Calu3 (cell line): ENCODE results near the gene MYO1E. TPM values are rescaled to one million over a fixed set of nuclear protein-coding genes. Genes with fewer than 3 reads are reported as not detected.
A peak's percentile ranks its signal among the peaks of the same experiment; 100 is the strongest.
"Not testable (repeated sequence)": the region's sequence is repeated elsewhere in the genome, so short reads cannot be mapped to it uniquely, and the experiment has no call there.

Source experiments
- BruUV-seq: library from RNA; stranded (reverse); fragments of 400-500 nt; replicated peaks from 2 replicates; lab custom pipeline; 2021; lab: Mats Ljungman, UMichigan
- CTCF ChIA-PET: fragments of 300-600 bp; sonication (Branson Sonifier 250); formaldehyde crosslinking; loops from one replicate; lab custom pipeline; 2022; ENCODE audit warnings: antibody characterized with exemption; lab: Charles Lee
- DNase-seq: peaks from one replicate; pipeline ENCODE4 v3.0.0; 2022
- H3K27ac Mint-ChIP-seq: one replicate; pipeline ENCODE4 v1.8.0; 2022; ENCODE audit warnings: mixed read lengths; ENCODE audit not compliant: unreplicated experiment
- H3K27me3 Mint-ChIP-seq: one replicate; pipeline ENCODE4 v1.8.0; 2022; ENCODE audit warnings: mixed read lengths; ENCODE audit not compliant: unreplicated experiment
- H3K36me3 Mint-ChIP-seq: one replicate; pipeline ENCODE4 v1.8.0; 2022; ENCODE audit warnings: mild to moderate bottlenecking, moderate library complexity, mixed read lengths; ENCODE audit not compliant: insufficient read depth, unreplicated experiment
- H3K4me1 Mint-ChIP-seq: one replicate; pipeline ENCODE4 v1.8.0; 2022; ENCODE audit warnings: mild to moderate bottlenecking, low read depth, mixed read lengths; ENCODE audit not compliant: unreplicated experiment
- H3K4me3 Mint-ChIP-seq: one replicate; pipeline ENCODE4 v1.8.0; 2022; ENCODE audit warnings: mild to moderate bottlenecking, low read depth, moderate library complexity, mixed read lengths; ENCODE audit not compliant: unreplicated experiment
- H3K9me3 Mint-ChIP-seq: one replicate; pipeline ENCODE4 v1.8.0; 2022; ENCODE audit warnings: low read depth, mixed read lengths; ENCODE audit not compliant: unreplicated experiment
- CTCF ChIP-seq: fragments of 200-600 bp; IDR thresholded peaks from one replicate; pipeline ENCODE4 v1.8.0; 2022; ENCODE audit warnings: antibody characterized with exemption; ENCODE audit not compliant: unreplicated experiment
- intact Hi-C: fragments of 100-400 bp; cut with micrococcal nuclease; formaldehyde crosslinking; loops from one replicate; pipeline ENCODE4 v1.10.0; 2022; ENCODE audit not compliant: unreplicated experiment
- total RNA-seq: library from RNA; stranded (reverse); gene quantifications from 2 replicates; pipeline ENCODE4 v1.2.3, GENCODE V29; 2022

MYO1E gene
- total RNA-seq, 1 experiment from 2014 or later = 617 TPM

- no peak for DNase-seq
- BruUV-seq = no TSS peak
- Mint-ChIP-seq H3K36me3 (peaks cover 98% of the 10 kb centered on the region), H3K9me3 (peaks cover 19% of the 10 kb centered on the region), H3K4me1 (no peaks in the 10 kb centered on the region), H3K27ac (peak overlapping the region; percentile 35), H3K27me3 (no peaks in the 10 kb centered on the region), H3K4me3 (no peak overlapping the region)
- no peak for TF ChIP-seq CTCF
- intact Hi-C loops = no loop called here
- CTCF ChIA-PET = interaction anchor here (1.0 kb wide), 1 partner anchor 12 kb away, joined by 3 read pairs; no protein-coding TSS in a partner anchor
Observed at GRCh38 chr15:59131969-59132562, 240.6 kb downstream of the MYO1E start.

GRCh38 chr15:59131456-59131855 lies 241.2 kb downstream of the MYO1E start:
- intact Hi-C loops = no loop called here
- H3K9me3 Mint-ChIP-seq = peaks cover 20% of the 10 kb centered on the region
- BruUV-seq = no TSS peak
- H3K4me3 Mint-ChIP-seq = no peak overlapping the region
- no peaks in the 10 kb centered on the region for H3K4me1 Mint-ChIP-seq
- no peaks in the 10 kb centered on the region for H3K27me3 Mint-ChIP-seq
- TF ChIP-seq CTCF = no peak
- H3K27ac Mint-ChIP-seq = no peak overlapping the region
- H3K36me3 Mint-ChIP-seq = peaks cover 99% of the 10 kb centered on the region
- CTCF ChIA-PET = interaction anchor here (1.0 kb wide), 1 partner anchor 11 kb away, joined by 3 read pairs; no protein-coding TSS in a partner anchor
- DNase-seq = no peak

- Mint-ChIP-seq H3K36me3 (peaks cover 100% of the 10 kb centered on the region), H3K27ac (peak overlapping the region; percentile 78), H3K9me3 (peaks cover 20% of the 10 kb centered on the region)
- BruUV-seq, DNase-seq, intact Hi-C loops, CTCF ChIA-PET, H3K27me3 Mint-ChIP-seq, H3K4me3 Mint-ChIP-seq, H3K4me1 Mint-ChIP-seq: not testable (repeated sequence)
Observed at GRCh38 chr15:59127255-59127654, 245.4 kb downstream of the MYO1E start.

- intact Hi-C loops, H3K27me3 Mint-ChIP-seq, BruUV-seq, H3K4me3 Mint-ChIP-seq, CTCF ChIA-PET, H3K4me1 Mint-ChIP-seq, DNase-seq: not testable (repeated sequence)
- Mint-ChIP-seq H3K27ac (peak overlapping the region; percentile 64), H3K9me3 (peaks cover 19% of the 10 kb centered on the region), H3K36me3 (peaks cover 99% of the 10 kb centered on the region)
Observed at GRCh38 chr15:59125683-59126082, 247.0 kb downstream of the MYO1E start.

- H3K27ac Mint-ChIP-seq = peak overlapping the region; percentile 63
- TF ChIP-seq CTCF = no peak
- BruUV-seq = no TSS peak
- no peaks in the 10 kb centered on the region for H3K27me3 Mint-ChIP-seq
- intact Hi-C loops = no loop called here
- DNase-seq = no peak
- CTCF ChIA-PET = no interaction called here
- H3K4me1 Mint-ChIP-seq = peaks cover 8% of the 10 kb centered on the region
- peaks cover 11% of the 10 kb centered on the region for H3K9me3 Mint-ChIP-seq
- peaks cover 96% of the 10 kb centered on the region for H3K36me3 Mint-ChIP-seq
- no peak overlapping the region for H3K4me3 Mint-ChIP-seq
Observed at GRCh38 chr15:59124261-59124660, 248.4 kb downstream of the MYO1E start.
